HG03439 (cell line): ENCODE measurements around the gene MRPL30.
"Not testable (repeated sequence)": the region's sequence is repeated elsewhere in the genome, so short reads cannot be mapped to it uniquely, and the experiment has no call there.

Source experiments
- ATAC-seq: cut with Tn5 transposase; IDR thresholded peaks from one replicate; pipeline ENCODE4 v1.9.1; 2021; ENCODE audit warnings: mild to moderate bottlenecking, moderate library complexity; ENCODE audit not compliant: unreplicated experiment

MRPL30 gene

DNA sequence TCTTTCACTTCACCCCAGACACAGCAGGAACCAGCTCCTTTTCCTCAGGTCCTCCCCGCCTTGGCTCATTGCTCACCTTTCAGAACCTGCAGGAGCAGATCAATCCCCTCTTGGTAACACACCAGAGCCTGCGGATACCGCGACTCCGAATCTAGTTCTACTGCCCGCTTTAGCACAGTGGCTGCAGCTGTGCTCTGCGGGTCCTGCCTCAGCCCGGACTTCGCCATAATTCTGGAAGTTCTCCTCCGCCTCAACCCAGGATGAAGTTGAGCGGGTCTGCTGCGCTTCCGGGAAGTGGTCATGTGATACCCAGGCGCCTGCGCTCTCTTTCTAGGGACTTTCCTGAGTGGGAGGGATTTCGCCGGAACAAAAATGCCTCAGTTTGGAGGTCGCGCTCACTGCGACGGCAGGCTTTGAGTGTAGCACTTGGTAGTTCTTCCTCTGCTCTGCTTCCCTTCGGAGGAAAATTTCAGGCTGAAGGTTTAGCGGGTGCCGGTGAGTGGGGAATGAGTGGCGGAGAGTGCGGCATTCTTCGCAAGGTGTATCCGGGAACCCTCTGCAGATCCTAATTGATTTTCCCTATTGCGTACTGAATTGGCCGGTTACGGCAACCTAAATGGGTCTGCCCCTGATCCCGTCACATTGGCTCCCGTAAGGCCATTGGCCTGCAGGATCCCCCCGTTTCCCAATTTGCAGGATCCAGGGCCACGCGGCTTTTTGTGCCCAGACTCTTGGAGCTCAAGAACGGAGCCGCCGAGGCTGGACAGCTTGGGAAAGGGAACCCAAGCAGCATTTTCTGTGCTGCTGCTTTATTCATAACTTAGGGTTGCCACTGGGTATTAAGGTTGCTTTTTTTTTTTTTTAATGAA, at the start of gene MRPL30, which contains the start of gene MITD1:
Gene MRPL30, plus strand, starts transcription at position 430 of the 869 bp plus-strand sequence. CDS start 5,020 bp downstream, outside the sequence.
Gene MITD1, minus strand, starts transcription at position 304 of the 869 bp plus-strand sequence. Its CDS starts 77 bp downstream, at position 227.
- ATAC-seq = peak; percentile 96

DNA sequence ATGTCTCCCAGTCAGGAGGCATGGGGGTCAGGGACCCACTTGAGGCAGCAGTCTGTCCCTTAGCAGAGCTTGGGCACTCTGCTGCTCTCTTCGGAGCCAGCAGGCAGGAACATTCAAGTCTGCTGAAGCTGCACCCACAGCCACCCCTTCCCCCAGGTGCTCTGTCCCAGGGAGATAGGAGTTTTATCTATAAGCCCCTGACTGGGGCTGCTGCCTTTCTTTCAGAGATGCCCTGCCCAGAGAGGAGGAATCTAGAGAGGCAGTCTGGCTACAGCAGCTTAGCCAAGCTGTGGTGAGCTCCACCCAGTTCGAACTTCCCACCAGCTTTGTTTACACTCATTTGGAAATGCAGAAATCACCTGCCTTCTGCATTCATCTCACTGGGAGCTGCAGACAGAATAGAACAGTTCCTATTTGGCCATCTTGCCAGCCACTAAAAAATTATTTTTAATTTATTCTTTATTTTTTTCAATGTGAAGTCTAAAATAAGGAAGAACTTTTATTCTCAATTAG, 45.9 kb upstream of the MRPL30 start:
- not testable (repeated sequence) for ATAC-seq

DNA sequence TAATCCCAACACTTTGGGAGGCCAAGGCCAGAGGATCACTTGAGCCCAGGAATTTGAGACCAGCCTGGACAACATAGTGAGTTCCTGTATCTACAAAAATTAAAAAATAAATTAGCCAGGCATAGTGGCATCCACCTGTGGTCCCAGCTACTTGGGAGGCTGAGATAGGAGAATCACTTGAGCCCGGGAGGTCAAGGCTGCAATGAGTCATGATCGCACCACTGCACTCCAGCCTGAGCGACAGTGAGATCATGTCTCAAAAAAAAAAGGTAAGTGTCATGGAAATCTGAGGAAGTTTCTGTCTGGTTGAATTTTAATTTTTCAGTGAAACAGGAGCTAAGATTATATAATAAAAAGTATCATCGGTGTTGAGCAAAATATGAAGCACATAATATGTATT, 42.0 kb upstream of the MRPL30 start:
- no peak for ATAC-seq

DNA sequence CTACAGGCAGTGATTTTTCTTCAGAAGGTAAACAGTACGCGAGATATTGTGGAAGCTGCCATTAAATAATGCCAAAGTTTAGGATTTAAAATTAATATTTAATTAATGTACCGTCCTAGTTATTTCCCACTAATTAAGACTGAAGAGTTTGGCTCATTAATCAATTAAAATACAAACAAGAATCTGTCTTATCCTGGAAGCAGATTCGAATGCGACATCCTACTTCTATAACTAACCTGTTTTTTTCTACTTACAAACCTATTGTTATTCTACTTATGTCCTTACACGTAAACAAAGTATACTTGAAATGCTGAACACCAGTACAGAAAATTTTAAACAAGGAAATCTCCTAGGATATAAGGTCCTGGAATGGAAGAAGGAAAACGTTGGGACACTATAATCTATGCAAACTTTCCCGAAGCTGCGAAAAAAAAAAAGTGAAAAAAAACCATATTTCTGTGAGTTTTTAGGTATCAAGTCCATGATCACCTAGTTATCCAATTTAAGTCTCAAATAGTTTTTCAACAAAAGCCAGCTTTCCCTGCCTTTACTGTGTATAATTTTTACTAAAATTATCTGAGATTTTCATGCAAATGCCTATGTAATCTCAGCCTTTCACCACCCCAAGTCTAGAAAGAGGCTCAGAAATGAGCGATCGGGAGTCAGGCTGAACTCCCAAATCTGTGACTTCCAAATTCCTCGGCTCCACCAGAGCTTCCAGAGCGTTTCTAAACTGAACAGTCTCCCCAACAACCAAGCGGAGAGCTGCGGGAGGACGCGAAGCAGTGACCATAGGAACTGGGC, 40.7 kb upstream of the MRPL30 start:
- no peak for ATAC-seq

DNA sequence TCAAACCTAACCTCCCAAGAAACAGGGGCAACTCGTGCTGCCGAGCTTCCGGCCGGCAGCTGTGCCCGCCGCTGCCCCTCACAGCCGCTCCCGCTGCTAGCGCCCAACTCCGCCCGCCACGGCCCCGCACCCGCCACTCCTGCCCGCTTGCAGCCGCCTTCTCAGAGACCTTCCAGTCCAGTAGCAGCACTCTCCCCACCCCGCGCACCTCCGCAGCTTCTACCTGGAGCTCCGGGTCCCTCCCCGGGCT, 40.2 kb upstream of the MRPL30 start:
- ATAC-seq = peak; percentile 43

DNA sequence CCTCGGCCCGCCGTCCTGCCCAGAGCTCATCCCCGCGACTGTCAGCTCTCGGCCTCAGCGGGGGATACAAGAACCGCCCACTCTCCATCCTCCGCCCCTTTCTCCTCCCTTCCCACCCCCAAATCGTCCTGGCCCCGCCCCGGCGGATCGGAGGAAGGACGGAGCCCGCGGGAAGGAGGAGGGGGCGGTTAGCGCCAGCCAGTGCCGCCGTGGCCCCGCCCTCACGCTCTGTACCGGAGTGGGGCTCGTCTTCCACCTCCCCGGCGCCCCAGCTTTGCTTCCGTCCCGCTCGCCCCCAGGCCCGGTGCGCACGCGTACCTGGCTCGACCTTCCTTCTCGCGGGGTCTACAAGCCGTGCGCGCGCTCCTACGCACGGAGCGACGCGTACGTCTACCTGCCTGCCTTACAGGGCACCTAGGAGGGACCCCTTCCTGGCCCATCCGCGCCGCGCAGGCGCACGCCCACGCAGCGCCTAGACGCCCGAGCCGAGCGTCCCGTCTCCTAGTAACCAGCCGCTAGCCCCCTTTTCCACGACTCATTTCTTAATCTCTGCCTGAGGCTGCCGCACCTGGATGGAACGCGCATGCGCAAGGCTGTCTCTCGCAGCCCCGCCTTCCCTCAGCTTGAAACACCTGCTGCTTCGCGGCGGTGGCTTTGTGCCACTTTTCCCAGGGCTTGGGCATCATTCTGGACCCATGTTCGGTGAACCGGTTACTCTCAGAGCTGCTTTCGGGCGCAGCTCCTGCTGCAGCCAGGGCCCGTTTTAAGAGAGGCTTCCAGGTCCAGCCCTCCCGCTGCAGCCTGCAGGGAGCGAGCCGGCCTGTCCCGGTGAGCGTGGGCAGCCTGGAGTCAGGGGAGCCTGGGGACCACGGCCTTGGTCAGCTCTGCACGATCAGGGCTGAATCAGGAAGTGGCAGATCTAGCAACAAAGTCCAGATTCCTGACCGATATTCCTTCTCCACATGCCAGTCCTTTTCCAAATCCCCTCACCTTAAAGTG, 39.6 kb upstream of the MRPL30 start, which contains the start of gene C2orf15:
Gene C2orf15, plus strand, starts transcription at position 598 of the 999 bp plus-strand sequence. CDS start 8,852 bp downstream, outside the sequence.
- ATAC-seq = peak; percentile 92

DNA sequence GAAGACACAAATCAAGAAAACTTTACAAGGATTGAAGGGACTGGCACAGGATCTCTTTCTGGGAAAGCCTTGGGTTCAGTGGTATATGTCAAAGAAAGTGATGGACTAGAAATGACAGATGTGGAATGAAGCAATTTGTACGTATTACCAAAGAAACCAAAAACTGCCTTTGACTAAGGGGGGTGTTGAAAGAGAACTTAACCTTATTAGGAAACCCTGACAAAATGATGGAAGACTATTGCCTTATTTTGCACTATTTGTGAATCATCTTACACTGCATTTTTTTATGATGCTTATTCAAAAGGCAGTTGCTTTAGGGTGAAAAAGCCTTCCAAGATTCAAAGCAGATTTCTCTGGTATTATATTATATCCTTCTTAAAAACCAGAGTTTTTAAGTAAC, 30.3 kb upstream of the MRPL30 start:
- no peak for ATAC-seq

DNA sequence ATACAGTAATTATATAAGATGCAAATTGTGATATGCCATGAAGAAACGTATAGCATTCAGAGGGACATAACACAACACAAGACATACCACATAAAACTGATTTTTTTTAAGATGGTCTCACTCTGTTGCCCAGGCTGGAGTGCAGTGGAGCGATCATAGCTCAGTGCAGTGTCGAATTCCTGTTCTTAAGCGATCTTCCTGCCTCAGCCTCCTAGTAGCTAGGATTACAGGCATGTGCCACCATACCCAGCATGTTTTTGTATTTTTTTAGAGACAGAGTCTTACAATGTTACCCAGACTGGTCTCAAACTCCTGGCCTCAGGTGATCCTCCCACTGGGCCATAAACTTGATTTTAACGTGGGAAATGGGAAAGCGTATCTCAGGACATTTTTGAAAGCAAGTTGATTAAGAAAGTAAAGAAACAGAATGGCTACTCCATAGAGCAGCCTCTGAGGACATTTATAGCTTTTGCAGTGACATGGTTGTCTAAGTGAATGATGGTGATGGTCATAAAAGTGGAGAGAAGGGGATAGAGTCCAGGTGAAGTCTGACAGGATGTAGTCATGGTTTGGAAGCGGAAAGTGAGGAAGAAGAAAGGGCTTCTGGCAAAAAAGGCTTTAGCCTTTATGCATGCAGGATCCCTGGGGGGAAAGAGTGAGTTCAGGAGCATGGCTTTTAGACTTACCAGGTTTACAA, 28.6 kb upstream of the MRPL30 start:
- no peak for ATAC-seq

DNA sequence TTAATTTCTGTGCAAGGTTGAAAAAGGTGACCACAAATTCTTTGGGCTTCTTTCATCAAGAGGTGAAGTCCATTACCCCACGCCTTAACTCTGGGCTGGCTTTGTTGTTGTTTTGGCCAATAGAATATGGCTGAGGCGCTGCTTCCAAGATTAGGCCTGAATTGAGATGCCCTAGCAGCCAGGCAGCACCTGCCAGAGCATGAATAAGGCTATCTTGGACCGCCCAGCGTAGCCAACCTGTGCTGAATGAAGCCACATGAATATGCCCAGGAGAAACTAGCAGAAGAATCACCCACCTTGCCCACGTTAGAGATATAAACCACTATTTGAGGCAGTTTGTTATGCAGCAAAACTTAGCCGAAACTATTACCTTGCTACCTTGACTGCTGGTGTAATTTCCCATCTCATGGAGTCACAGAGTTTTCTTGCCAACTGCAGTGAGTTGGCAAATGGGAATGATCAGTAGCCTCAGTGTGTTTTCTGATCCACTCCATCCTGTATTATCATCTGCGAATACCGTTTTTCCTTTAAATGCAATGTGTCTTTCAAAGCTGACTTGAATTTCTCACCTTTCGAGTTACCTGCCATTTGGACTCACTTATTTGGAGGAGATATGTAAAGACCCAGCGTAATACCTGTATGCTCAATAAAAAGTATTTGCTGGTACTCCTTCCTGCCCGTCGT, 26.9 kb upstream of the MRPL30 start:
- no peak for ATAC-seq

DNA sequence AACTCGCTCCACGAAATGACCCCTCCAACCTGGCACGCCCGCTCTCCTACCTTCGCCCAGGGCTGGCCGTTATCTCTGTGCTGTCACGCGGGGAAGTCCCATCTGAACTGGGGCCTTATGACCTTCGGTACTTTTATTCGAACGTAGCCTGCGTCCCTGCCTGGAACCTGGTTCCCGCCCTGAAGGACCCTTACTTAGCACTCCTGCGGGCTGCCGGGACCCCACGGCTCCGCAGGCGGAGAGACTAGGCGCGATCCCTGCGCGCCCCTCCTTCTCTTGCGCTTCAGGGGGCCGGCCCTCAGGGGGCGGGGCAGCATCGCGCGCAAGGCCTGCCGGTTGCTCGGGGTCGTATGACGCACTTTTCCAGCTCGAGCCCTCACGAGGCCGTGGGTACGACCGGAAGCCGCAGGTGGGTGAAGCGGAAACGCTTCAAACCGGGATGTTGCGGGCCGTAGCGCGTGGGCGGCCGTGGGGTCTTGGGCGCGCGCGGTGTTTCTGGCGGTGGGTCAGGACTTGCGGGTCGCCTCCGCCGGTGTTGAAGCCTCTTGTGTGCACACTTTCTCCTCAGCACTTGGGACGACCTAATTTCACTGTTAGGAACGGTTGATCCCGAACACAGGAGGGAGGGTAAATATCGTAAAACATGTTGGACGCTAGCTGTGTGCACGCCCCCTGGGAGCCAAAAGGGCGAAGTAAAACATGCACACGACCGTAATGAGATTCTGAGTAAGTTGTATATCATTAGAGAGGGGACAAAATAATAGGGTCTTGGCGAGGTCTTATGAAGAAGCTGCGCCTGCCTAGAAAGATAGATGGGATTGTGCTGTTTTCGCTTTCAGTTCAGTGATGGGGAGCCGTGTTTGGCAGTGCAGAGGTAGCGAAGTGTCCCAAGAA, 26.1 kb upstream of the MRPL30 start, which contains the start of the genes LIPT1 and TSGA10:
Gene LIPT1, plus strand, starts transcription at position 325 of the 894 bp plus-strand sequence. CDS start 6,991 bp downstream, outside the sequence.
Gene TSGA10, minus strand, starts transcription at position 300 of the 894 bp plus-strand sequence. CDS start 45,503 bp downstream, outside the sequence.
- peak; percentile 96 for ATAC-seq

DNA sequence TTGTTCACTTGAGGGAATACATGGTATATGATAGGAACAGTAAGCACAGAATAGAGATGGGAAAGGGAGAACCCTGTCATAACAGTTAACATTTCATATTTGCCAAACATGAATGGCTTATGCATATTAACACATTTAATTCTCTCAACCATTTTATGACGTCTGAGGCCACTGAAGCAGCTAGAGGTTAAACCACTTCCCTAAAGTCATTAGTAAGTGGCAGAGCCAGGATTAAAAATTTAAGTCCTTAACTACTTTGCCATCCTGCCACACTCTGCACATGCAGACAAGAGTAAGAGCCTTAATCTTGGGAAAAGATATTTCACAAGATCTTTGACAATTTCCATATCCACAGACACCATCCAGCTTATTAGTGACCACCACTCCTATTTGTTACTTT, 24.1 kb upstream of the MRPL30 start:
- ATAC-seq = no peak

DNA sequence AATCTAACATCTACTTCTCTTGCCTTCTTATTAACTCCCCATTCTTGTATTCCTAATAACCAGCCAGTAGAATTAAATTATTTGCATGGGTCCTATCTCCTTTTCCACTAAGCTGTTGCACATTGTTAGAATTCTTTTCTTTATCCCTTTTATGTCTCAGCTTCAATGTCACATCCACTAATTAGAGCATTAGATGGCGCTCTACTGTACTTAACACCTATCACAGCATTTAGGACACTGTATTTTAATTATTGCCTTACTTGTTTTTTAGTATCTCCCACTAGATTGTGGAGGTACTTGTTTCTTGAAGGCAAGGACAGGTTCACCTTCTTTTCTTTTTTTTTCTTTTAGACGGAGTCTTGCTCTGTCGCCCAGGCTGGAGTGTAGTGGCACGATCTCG, 22.4 kb upstream of the MRPL30 start:
- ATAC-seq = no peak

DNA sequence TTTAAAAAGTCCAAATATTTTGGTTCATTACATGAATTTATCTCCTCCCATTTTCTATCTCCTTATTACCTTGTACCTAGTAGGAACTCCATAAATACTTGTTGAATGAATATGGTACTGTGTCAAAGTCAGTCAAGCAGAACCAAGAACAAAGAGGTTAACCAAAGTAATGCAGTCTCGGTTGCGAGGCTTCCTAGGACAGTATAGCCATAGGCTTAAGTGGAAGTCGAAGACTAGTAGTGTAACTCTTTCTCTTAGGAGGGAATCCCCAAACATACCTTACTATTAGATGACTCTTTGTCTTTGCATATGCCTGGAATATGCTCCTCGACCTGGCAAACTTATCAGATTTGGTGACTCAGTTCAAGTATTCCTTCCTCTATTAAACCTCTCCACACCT, 21.4 kb upstream of the MRPL30 start:
- ATAC-seq = no peak

DNA sequence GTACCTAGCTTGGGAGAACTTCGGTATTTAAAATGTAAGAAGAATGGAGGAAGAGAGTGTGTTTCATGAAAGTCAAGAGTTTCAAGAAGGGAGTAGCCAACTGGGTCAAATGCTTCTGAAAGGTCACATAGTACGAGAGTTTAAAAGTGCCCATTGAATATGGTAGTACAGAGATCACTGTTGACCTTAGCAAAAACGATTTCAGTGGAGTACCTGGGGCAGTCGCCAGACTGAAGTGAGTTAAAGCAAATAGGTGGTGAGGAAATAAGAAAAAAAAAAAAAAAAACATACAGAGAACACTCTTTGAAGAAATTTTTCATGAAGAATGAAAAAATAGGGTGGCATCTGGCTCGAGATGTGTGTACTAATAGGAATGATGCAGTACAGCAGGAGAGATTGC, 14.8 kb upstream of the MRPL30 start:
- ATAC-seq = no peak

DNA sequence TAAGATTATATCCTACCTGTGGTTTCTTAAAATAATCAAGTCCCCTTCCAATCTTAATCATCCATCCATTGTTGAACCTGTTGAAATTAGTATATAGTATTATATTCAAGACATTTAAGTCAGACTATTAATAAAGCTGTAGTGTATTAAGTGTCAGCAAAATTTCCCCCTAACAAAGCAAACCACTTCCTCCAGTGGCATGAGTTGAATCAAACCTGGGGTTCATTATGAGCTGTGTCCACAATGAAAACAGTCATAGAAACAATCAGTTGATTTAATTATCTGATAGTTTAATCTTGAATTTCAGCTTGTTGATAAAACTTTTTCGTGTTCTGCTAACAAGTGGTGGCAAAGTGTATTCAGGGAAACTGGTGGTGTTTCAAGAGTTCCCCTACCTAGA, 11.4 kb upstream of the MRPL30 start:
- ATAC-seq = no peak

DNA sequence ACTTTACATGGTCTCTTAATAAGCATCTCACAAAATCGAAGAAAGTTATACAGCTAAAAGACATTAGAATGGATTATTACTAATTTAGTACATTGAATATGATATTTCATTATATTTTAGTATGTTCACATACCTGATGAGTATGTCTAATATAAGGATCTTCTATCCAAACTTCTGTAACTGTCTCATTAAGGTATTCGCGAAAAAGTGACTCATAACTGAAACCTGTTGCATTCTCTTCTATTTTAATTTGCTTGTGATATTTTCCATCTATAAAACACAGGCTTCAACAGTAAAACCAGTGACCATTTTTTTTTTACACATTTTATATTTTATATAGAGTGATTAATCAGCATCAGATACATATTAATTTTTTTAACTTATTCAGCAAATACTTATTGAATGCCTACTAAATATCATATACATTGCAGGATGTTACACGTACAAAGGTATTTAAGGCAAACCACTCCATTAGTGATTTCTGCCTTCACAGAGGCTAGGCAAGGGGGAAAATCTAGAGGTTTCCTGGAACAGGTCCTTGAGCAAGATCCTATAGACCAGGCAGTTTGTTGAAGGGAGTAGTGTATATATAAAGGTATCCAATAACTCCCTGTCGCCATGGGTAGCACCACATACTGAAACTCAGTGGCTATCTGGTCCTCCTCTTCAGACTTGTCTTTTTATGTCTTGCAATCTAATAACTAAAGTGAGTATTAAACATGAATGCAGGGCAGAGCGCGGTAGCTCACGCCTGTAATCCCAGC, 9.4 kb upstream of the MRPL30 start:
- no peak for ATAC-seq

DNA sequence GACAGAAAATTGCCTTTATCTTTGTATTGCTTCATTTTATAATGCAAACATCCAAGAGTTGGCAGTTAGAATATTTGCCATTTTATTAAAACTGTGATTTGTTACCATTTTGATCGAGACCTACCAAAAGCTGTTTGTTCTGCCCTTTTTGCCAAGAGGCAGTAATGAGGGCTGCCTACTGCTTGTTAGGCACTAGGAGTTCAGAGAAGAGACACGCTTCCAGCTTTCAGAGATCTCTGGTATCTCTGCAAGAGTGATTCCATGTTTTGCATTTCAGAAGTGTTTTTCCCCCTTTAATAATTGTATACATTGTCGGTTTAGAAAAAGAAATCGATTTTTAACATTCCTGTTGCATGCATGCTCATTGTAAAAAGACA, 628 bp downstream of the MRPL30 start:
- ATAC-seq = no peak
